ENCODE results near the gene CHID1. TPM values are rescaled to one million over a fixed set of nuclear protein-coding genes. Genes with fewer than 3 reads are reported as not detected.

The CHID1 gene
- total RNA-seq, 2 experiments from 2014 or later, result 30.6 to 71.1 TPM

GRCh38 chr11:868394-868793, 42.2 kb downstream of the CHID1 start:
- CTCF ChIA-PET (ENCODE audit: unreplicated experiment), result no interaction called here
- Histone ChIP-seq H3K4me3 (ENCODE audit: low read depth, low read length, poor library complexity, severe bottlenecking) (no peak overlapping the region), H3K9me3 (ENCODE audit: low read length) (no peaks in the 10 kb centered on the region), H3K79me2 (ENCODE audit: insufficient read depth, low read depth, low read length) (no peaks in the 10 kb centered on the region), H4K20me1 (ENCODE audit: insufficient read depth, low read length) (no peaks in the 10 kb centered on the region), H3K27ac (ENCODE audit: low read depth, low read length, poor library complexity, severe bottlenecking) (no peak overlapping the region), H3K4me1 (ENCODE audit: insufficient read depth, low read length, poor library complexity, severe bottlenecking) (no peaks in the 10 kb centered on the region), H3K4me2 (ENCODE audit: low read length) (no peak overlapping the region), H2AFZ (ENCODE audit: low read length) (no peak overlapping the region), H3K9me2 (ENCODE audit: insufficient read depth, low read length) (no peaks in the 10 kb centered on the region), H3K36me3 (ENCODE audit: insufficient read depth, low read length) (no peaks in the 10 kb centered on the region)
- TF ChIP-seq, protein P1, sequence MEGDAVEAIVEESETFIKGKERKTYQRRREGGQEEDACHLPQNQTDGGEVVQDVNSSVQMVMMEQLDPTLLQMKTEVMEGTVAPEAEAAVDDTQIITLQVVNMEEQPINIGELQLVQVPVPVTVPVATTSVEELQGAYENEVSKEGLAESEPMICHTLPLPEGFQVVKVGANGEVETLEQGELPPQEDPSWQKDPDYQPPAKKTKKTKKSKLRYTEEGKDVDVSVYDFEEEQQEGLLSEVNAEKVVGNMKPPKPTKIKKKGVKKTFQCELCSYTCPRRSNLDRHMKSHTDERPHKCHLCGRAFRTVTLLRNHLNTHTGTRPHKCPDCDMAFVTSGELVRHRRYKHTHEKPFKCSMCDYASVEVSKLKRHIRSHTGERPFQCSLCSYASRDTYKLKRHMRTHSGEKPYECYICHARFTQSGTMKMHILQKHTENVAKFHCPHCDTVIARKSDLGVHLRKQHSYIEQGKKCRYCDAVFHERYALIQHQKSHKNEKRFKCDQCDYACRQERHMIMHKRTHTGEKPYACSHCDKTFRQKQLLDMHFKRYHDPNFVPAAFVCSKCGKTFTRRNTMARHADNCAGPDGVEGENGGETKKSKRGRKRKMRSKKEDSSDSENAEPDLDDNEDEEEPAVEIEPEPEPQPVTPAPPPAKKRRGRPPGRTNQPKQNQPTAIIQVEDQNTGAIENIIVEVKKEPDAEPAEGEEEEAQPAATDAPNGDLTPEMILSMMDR (conservative IDR thresholded peaks at IDR 0.05; ENCODE audit: low read length), result no peak
- intact Hi-C loops (cut with micrococcal nuclease; ENCODE audit: unreplicated experiment), result no loop called here
- TSS peak; percentile 58 for BruUV-seq (replicated peaks)
- POLR2A ChIA-PET, result no interaction called here
- DNase-seq (ENCODE audit: low spot score), result no peak

GRCh38 chr11:867856-868358, 42.7 kb downstream of the CHID1 start:
- H4K20me1 ChIP-seq (ENCODE audit: insufficient read depth, low read length), result no peaks in the 10 kb centered on the region
- intact Hi-C loops (cut with micrococcal nuclease; ENCODE audit: unreplicated experiment), result no loop called here
- H2AFZ ChIP-seq (ENCODE audit: low read length), result no peak overlapping the region
- CTCF ChIA-PET (ENCODE audit: unreplicated experiment), result no interaction called here
- no peaks in the 10 kb centered on the region for H3K36me3 ChIP-seq (ENCODE audit: insufficient read depth, low read length)
- POLR2A ChIA-PET, result interaction anchor here (0.6 to 0.7 kb wide), 3 partner anchors 10 to 983 kb away, joined by 3 to 5 read pairs (median 4); no protein-coding TSS in a partner anchor
- H3K4me3 ChIP-seq (ENCODE audit: low read depth, low read length, poor library complexity, severe bottlenecking), result no peak overlapping the region
- DNase-seq (ENCODE audit: low spot score), result no peak
- no peaks in the 10 kb centered on the region for H3K9me2 ChIP-seq (ENCODE audit: insufficient read depth, low read length)
- no peaks in the 10 kb centered on the region for H3K4me1 ChIP-seq (ENCODE audit: insufficient read depth, low read length, poor library complexity, severe bottlenecking)
- no peak overlapping the region for H3K4me2 ChIP-seq (ENCODE audit: low read length)
- no peaks in the 10 kb centered on the region for H3K9me3 ChIP-seq (ENCODE audit: low read length)
- no TSS peak for BruUV-seq (replicated peaks)
- H3K79me2 ChIP-seq (ENCODE audit: insufficient read depth, low read depth, low read length), result no peaks in the 10 kb centered on the region
- no peak for TF ChIP-seq EZH2phosphoT487 (IDR thresholded peaks at IDR 0.05; ENCODE audit: borderline replicate concordance, low read depth, low read length)
- TF ChIP-seq, protein P1 (conservative IDR thresholded peaks at IDR 0.05; ENCODE audit: low read length), result no peak
- no peak overlapping the region for H3K27ac ChIP-seq (ENCODE audit: low read depth, low read length, poor library complexity, severe bottlenecking)

- no peak for DNase-seq (ENCODE audit: low spot score)
- Histone ChIP-seq H3K4me1 (ENCODE audit: insufficient read depth, low read length, poor library complexity, severe bottlenecking) (no peaks in the 10 kb centered on the region), H3K36me3 (ENCODE audit: insufficient read depth, low read length) (no peaks in the 10 kb centered on the region), H4K20me1 (ENCODE audit: insufficient read depth, low read length) (no peaks in the 10 kb centered on the region), H2AFZ (ENCODE audit: low read length) (no peak overlapping the region), H3K79me2 (ENCODE audit: insufficient read depth, low read depth, low read length) (no peaks in the 10 kb centered on the region), H3K27ac (ENCODE audit: low read depth, low read length, poor library complexity, severe bottlenecking) (no peak overlapping the region), H3K4me2 (ENCODE audit: low read length) (no peak overlapping the region), H3K9me2 (ENCODE audit: insufficient read depth, low read length) (no peaks in the 10 kb centered on the region), H3K4me3 (ENCODE audit: low read depth, low read length, poor library complexity, severe bottlenecking) (no peak overlapping the region), H3K9me3 (ENCODE audit: low read length) (no peaks in the 10 kb centered on the region)
- intact Hi-C loops (cut with micrococcal nuclease; ENCODE audit: unreplicated experiment), result no loop called here
- BruUV-seq (replicated peaks), result no TSS peak
- TF ChIP-seq, protein P1 (conservative IDR thresholded peaks at IDR 0.05; ENCODE audit: low read length), result no peak
- TF ChIP-seq EZH2phosphoT487 (IDR thresholded peaks at IDR 0.05; ENCODE audit: borderline replicate concordance, low read depth, low read length), result no peak
- POLR2A ChIA-PET, result interaction anchor here (0.5 kb wide), 1 partner anchor 1575 kb away, joined by 6 read pairs; no protein-coding TSS in a partner anchor
- CTCF ChIA-PET (ENCODE audit: unreplicated experiment), result no interaction called here
Observed at GRCh38 chr11:866481-866880, 44.1 kb downstream of the CHID1 start.

Measured in OCI-LY7 (cell line).